ENCODE data around the gene PTPRF. TPM values are rescaled to one million over a fixed set of nuclear protein-coding genes. Genes with fewer than 3 reads are reported as not detected.

PTPRF gene
- total RNA-seq, 4 donors from 2014 or later, result 204 to 236 (median 231) TPM

DNA sequence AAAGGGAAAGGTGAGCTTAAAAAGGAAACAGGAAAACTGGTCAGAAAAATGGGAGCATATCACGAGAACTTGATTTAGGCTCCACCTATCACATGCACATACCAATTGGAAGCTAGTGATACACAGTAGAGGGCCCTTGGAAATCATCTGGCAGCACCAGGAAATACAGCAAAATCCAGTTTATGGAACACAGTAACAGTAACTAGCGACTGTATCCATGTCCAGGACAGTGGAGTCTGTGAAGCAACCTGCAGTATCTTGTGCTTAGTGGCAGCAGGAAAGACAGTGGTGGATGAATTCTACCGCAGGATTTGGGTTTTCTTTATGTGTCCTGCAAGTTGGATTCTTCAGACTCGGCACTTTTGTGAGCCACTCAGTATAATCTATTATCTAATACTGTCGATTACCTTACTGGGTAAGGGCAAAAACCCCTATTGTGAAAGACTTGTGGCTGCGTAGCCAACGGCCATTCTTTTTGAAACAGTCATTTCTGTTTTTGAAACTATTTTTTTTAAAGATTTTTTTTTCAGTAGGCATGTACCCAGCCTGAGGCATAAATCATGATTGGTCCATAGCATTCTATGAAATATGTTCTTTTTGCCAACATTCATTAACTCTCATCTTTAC is 117.7 kb downstream of the PTPRF start:
- intact Hi-C loops (cut with DNase I; ENCODE audit: low total_unique reads), result no loop called here
- TF ChIP-seq, protein P1, sequence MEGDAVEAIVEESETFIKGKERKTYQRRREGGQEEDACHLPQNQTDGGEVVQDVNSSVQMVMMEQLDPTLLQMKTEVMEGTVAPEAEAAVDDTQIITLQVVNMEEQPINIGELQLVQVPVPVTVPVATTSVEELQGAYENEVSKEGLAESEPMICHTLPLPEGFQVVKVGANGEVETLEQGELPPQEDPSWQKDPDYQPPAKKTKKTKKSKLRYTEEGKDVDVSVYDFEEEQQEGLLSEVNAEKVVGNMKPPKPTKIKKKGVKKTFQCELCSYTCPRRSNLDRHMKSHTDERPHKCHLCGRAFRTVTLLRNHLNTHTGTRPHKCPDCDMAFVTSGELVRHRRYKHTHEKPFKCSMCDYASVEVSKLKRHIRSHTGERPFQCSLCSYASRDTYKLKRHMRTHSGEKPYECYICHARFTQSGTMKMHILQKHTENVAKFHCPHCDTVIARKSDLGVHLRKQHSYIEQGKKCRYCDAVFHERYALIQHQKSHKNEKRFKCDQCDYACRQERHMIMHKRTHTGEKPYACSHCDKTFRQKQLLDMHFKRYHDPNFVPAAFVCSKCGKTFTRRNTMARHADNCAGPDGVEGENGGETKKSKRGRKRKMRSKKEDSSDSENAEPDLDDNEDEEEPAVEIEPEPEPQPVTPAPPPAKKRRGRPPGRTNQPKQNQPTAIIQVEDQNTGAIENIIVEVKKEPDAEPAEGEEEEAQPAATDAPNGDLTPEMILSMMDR (IDR thresholded peaks at IDR 0.05), result no peak
- no peak for TF ChIP-seq POLR2A (IDR thresholded peaks at IDR 0.05)
- H3K4me3 ChIP-seq (ENCODE audit: low read depth, poor library complexity, severe bottlenecking), result no peak overlapping the region
- WGBS, 2 donors, result 35 to 46% methylated on average over 7 of the region's 7 CpGs
- no peak for DNase-seq (ENCODE audit: low spot score in 2 of 2)

GRCh38 chr1:43648876-43649477 is 118.3 kb downstream of the PTPRF start:
- no peak for DNase-seq (ENCODE audit: low spot score in 2 of 2)
- no peak for TF ChIP-seq POLR2A (IDR thresholded peaks at IDR 0.05)
- TF ChIP-seq, protein P1 (IDR thresholded peaks at IDR 0.05), result no peak
- peak overlapping the region; percentile 35 for H3K4me3 ChIP-seq (ENCODE audit: low read depth, poor library complexity, severe bottlenecking)
- WGBS, 2 donors, result 26 to 29% methylated on average over 19 of the region's 19 CpGs
- intact Hi-C loops (cut with DNase I; ENCODE audit: low total_unique reads), result no loop called here

- intact Hi-C loops (cut with DNase I; ENCODE audit: low total_unique reads), result no loop called here
- TF ChIP-seq POLR2A (IDR thresholded peaks at IDR 0.05), result peak in 1 of 2 donors; percentile 63
- TF ChIP-seq, protein P1 (IDR thresholded peaks at IDR 0.05), result no peak
- 1 to 2% methylated on average over 33 of the region's 33 CpGs for WGBS, 2 donors
- peak; percentile 97 to 99 for DNase-seq (ENCODE audit: low spot score in 2 of 2)
- H3K4me3 ChIP-seq (ENCODE audit: low read depth, poor library complexity, severe bottlenecking), result peak overlapping the region; percentile 72
These were observed 119.8 kb downstream of the PTPRF start for GRCh38 chr1:43650310-43651085.

DNA sequence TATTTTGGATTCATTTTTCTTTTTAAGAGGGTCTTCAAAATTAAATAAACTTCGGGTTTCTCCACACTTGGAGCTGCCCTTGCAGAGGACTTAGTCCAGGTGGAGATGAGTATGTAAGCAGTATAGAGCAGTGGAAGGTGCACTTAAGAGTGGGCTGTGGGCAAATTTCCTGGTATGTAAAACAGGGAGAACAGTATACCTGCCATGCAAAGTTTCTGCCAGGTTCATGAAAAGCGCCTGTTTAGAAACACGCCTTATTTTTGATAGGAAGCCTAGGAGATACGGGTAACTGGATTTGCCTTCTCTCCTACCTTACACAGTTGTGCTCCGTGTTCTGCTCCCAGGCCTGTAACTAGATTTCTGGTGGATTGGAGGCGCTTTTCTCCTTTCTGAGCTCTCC is 120.5 kb downstream of the PTPRF start:
- H3K4me3 ChIP-seq (ENCODE audit: low read depth, poor library complexity, severe bottlenecking), result peak overlapping the region; percentile 72
- WGBS, 2 donors, result 16 to 32% methylated on average over 6 of the region's 6 CpGs
- intact Hi-C loops (cut with DNase I; ENCODE audit: low total_unique reads), result no loop called here
- DNase-seq (ENCODE audit: low spot score in 2 of 2), result no peak
- no peak for TF ChIP-seq POLR2A (IDR thresholded peaks at IDR 0.05)
- TF ChIP-seq, protein P1 (IDR thresholded peaks at IDR 0.05), result no peak

GRCh38 chr1:43651902-43652301 is 121.2 kb downstream of the PTPRF start:
- no peak for DNase-seq (ENCODE audit: low spot score in 2 of 2)
- 36 to 43% methylated on average over 3 of the region's 3 CpGs for WGBS, 2 donors
- intact Hi-C loops (cut with DNase I; ENCODE audit: low total_unique reads), result no loop called here
- TF ChIP-seq, protein P1 (IDR thresholded peaks at IDR 0.05), result no peak
- TF ChIP-seq POLR2A (IDR thresholded peaks at IDR 0.05), result no peak
- no peak overlapping the region for H3K4me3 ChIP-seq (ENCODE audit: low read depth, poor library complexity, severe bottlenecking)

All from lower leg skin (tissue), 4 donors.